Measurements from ENCODE around the gene TMEM45A.
"Not testable (repeated sequence)": the region's sequence is repeated elsewhere in the genome, so short reads cannot be mapped to it uniquely, and the experiment has no call there.

DNA sequence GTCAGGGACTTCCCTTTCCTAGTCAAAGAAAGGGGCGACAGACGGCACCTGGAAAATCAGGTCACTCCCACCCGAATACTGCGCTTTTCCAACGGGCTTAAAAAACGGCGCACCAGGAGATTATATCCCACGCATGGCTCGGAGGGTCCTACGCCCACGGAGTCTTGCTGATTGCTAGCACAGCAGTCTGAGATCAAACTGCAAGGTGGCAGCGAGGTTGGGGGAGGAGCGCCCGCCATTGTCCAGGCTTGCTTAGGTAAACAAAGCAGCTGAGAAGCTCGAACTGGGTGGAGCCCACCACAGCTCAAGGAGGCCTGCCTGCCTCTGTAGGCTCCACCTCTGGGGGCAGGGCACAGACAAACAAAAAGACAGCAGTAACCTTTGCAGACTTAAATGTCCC, 17.4 kb downstream of the TMEM45A start:
- TF ChIP-seq POLR2A (IDR thresholded peaks at IDR 0.05): not testable (repeated sequence)
- TF ChIP-seq, protein P1, sequence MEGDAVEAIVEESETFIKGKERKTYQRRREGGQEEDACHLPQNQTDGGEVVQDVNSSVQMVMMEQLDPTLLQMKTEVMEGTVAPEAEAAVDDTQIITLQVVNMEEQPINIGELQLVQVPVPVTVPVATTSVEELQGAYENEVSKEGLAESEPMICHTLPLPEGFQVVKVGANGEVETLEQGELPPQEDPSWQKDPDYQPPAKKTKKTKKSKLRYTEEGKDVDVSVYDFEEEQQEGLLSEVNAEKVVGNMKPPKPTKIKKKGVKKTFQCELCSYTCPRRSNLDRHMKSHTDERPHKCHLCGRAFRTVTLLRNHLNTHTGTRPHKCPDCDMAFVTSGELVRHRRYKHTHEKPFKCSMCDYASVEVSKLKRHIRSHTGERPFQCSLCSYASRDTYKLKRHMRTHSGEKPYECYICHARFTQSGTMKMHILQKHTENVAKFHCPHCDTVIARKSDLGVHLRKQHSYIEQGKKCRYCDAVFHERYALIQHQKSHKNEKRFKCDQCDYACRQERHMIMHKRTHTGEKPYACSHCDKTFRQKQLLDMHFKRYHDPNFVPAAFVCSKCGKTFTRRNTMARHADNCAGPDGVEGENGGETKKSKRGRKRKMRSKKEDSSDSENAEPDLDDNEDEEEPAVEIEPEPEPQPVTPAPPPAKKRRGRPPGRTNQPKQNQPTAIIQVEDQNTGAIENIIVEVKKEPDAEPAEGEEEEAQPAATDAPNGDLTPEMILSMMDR (IDR thresholded peaks at IDR 0.05): not testable (repeated sequence)
